GM18505 (cell line): Measurements from ENCODE around the gene SCLY.

Source experiments
- ATAC-seq: cut with Tn5 transposase; IDR thresholded peaks from one replicate; pipeline ENCODE4 v1.9.1; 2021; ENCODE audit not compliant: unreplicated experiment
- POLR2A ChIP-seq: IDR thresholded peaks from 4 replicates; pipeline ENCODE4 v1.6.1; 2011; ENCODE audit warnings: borderline replicate concordance; ENCODE audit not compliant: insufficient read depth, insufficient read length; ENCODE audit errors: extremely low read depth

Gene SCLY

DNA sequence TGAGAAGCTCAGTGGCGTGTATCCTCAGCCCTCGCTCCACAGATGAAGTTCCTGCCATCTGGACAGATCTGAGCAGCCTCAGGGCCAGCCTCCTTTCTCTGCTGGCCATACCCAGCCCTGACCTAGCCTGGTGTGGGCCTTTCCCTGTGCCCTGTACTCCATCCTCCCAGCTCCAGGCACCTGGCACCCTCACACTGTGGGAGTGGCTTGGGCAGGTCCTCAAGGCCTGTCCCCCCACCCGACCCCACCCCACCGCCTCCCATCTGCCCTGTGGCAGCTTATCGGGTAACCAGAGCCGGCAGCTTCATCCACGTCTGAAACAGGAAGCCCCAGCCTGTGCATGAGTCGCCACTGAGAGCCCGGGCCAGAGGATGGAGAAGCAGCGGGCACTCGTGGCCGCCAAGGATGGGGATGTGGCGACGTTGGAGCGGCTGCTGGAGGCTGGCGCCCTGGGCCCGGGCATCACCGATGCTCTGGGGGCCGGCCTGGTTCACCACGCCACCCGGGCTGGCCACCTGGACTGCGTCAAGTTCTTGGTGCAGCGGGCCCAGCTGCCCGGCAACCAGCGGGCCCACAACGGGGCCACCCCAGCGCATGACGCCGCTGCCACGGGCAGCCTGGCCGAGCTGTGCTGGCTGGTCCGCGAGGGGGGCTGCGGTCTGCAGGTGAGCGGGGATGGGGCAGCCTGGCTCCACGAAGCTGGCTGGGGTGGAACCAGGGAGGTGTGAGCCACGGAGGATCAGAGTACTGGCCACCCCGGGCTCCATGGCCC is 39.4 kb downstream of the SCLY start, which contains the start of gene ESPNL:
Gene ESPNL (plus strand): TSS at position 292 of the 772 bp plus-strand sequence. CDS start 80 bp downstream, at position 372.
- TF ChIP-seq POLR2A = no peak
- no peak for ATAC-seq

- ATAC-seq = no peak
- no peak for TF ChIP-seq POLR2A
These were observed 40.3 kb downstream of the SCLY start for GRCh38 chr2:238100821-238101771.

- no peak for ATAC-seq
- no peak for TF ChIP-seq POLR2A
These were observed 41.4 kb downstream of the SCLY start for GRCh38 chr2:238101891-238102841.

DNA sequence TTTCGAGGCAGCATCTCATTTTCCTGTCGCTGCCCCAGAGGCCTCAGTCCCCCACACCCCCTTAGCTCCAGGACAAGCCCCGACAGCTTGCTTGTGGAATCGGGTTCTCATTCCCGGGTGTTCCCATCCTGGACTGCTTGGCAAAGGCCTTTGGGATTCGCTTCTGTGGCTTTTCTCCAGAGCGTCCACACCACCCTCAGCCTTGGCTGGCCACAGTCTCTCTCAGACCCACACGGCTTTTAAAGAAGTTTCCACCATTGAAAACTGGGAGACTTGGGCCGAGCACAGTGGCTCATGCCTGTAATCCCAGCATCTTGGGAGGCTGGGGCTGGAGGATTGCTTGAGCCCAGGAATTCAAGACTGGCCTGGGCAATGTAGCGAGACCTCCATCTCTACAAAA is 42.1 kb downstream of the SCLY start:
- no peak for ATAC-seq
- TF ChIP-seq POLR2A = no peak

DNA sequence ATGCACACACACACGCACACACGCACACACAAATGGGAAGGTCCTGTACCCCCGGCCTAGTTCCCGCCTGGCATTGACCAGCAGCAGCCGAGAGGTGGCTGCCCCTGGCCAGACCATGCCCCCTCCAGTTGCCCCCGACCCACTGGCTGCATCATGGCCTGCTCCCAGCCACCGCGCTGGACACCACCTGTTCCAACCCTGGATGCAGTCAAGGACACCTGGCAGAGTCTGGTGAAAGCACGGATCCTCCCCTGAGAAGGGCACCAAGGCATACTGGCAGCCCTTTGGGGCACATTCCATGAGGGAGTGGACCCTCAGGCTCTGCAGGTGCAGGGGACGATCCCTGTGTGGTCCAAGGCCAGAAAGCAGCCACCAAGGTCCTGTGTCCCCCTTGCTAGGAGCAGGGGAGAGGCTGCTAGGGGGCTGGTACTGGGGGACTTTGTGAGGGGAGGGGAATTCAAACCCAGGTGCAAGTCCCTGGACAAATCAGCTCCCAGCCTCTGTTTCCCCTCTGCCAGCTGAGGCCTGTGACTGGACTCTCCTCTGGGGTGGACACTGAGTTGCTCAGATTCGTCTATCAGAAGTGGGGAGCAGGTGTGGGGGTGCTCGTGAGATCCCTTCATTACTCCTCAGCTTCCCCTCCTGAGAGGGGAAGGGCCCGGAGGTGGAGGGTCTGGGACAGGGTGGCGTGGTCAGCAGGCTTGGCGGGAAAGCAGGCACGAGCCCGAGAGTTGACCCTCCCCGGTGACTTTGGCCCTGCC is 42.8 kb downstream of the SCLY start:
- TF ChIP-seq POLR2A = no peak
- ATAC-seq = no peak

GRCh38 chr2:238104226-238104690 is 43.5 kb downstream of the SCLY start:
- ATAC-seq = no peak
- no peak for TF ChIP-seq POLR2A

GRCh38 chr2:238104691-238105371 is 44.0 kb downstream of the SCLY start:
- no peak for TF ChIP-seq POLR2A

DNA sequence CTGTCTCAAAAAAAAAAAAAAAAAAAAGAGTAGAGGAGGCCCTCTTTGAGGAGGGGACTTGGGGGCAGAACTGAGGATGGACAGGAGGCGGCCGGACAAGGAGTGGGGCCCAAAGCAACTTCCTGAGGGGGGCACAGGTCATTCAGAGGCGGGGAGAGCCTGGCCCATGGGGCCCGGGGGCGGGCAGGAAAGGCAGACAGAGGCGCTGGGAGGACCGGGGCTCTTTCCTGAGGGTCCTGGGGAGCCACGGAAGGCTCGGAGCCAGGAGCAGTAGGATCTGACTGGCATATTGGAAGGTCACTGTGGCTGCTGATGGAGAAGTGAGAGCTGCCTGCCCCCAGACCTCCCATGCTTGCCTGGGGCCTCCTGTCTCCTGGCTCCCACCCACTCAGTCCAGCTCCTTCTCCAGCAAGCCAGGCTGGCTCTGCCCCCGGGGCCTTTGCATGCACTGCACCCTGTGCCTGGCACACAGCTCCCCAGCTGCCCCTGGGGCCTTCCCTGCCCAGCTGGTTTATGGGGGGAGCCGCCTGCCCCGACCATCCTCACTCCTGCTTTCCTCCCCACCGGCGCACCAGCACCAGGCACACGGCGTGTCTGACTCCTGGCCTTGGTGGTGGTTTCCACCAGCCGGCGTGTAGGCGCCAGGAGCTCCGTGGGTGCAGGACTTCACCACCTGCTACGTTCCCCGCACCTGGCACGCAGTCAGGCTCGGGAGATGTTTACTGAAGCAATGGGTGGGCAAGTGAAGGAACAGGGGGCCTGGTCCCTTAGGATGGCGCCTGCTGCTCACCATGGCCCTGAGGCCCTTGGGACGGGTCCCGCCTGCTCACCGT is 44.9 kb downstream of the SCLY start:
- no peak for TF ChIP-seq POLR2A
- ATAC-seq = no peak

More at GRCh38 chr2:238104691-238105371, 44.0 kb downstream of the SCLY start:
- no peak for ATAC-seq

DNA sequence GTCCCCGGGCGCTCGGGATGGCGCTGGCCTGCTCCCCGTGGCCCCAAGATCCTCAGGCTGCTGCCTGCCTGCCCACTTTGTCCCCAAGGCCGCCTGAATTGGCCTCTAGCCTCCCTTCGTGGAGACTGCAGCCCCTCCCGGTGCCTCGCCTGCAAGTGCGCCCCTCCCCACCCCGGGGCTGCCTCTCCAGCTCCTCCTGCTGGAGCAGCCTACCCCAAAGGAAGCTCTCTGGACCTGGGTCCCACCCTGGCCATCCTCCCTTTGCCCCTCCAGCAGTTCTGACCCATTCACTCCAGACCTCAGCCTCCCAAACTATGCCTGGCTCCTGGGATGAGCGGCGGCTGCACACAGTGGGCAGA is 45.5 kb downstream of the SCLY start:
- TF ChIP-seq POLR2A = no peak
- no peak for ATAC-seq

GRCh38 chr2:238106698-238107524 is 46.1 kb downstream of the SCLY start:
- no peak for TF ChIP-seq POLR2A
- no peak for ATAC-seq
